HL-60 (cell line): Measurements from ENCODE around the gene CDH22.

Experiments used
- DNase-seq, 2 experiments: peaks; one replicate each; pipeline ENCODE4 v3.0.0-alpha.2; 2010 to 2020; ENCODE audit warnings: low read depth in 1 of 2, low spot score in 1 of 2
- H3K27ac ChIP-seq: fragments of 250-450 bp; sonication (Bioruptor Pico); replicated peaks from 2 replicates; pipeline ENCODE4 v1.5.1; 2020; ENCODE audit warnings: mild to moderate bottlenecking, moderate library complexity
- H3K27me3 ChIP-seq: fragments of 250-450 bp; sonication (Bioruptor Pico); 2 replicates; pipeline ENCODE4 v1.5.1; 2021; ENCODE audit warnings: mild to moderate bottlenecking, moderate library complexity; ENCODE audit not compliant: insufficient read depth, poor library complexity, severe bottlenecking
- H3K4me3 ChIP-seq: replicated peaks from 2 replicates; pipeline ENCODE4 v1.5.1; 2011; ENCODE audit warnings: mild to moderate bottlenecking, control low read depth, low read length; ENCODE audit not compliant: insufficient read depth
- CTCF ChIP-seq: IDR thresholded peaks from one replicate; pipeline ENCODE4 v1.5.1; 2011; ENCODE audit warnings: low read length, control low read depth, inconsistent platforms; ENCODE audit not compliant: insufficient read depth
- GABPA ChIP-seq: IDR thresholded peaks from 2 replicates; pipeline ENCODE4 v1.6.1; 2012; ENCODE audit warnings: low read depth
- POLR2AphosphoS5 ChIP-seq: IDR thresholded peaks from 2 replicates; pipeline ENCODE4 v1.6.1; 2012; ENCODE audit warnings: low read depth
- REST ChIP-seq: IDR thresholded peaks from 2 replicates; pipeline ENCODE4 v1.6.1; 2012; ENCODE audit warnings: low read depth; ENCODE audit not compliant: insufficient replicate concordance
- SPI1 ChIP-seq: IDR thresholded peaks from 2 replicates; pipeline ENCODE4 v1.6.1; 2012; ENCODE audit warnings: low read depth, mild to moderate bottlenecking, borderline replicate concordance

Gene CDH22

GRCh38 chr20:46302106-46302505 is 6.2 kb downstream of the CDH22 start:
- DNase-seq, result no peak
- TF ChIP-seq POLR2AphosphoS5 (no peak), GABPA (no peak), REST (no peak), SPI1 (no peak), CTCF (no peak)
- Histone ChIP-seq H3K27me3 (peaks cover under 1% of the 10 kb centered on the region), H3K4me3 (no peak overlapping the region), H3K27ac (no peak overlapping the region)

- Histone ChIP-seq H3K27me3 (no peaks in the 10 kb centered on the region), H3K27ac (no peak overlapping the region), H3K4me3 (no peak overlapping the region)
- DNase-seq, result no peak
- TF ChIP-seq CTCF, result no peak
- TF ChIP-seq REST, result no peak
- no peak for TF ChIP-seq SPI1
- TF ChIP-seq GABPA, result no peak
- TF ChIP-seq POLR2AphosphoS5, result no peak
Measured at GRCh38 chr20:46300281-46300680, 8.0 kb downstream of the CDH22 start.

GRCh38 chr20:46299078-46299477 is 9.2 kb downstream of the CDH22 start:
- no peaks in the 10 kb centered on the region for H3K27me3 ChIP-seq
- TF ChIP-seq GABPA, result no peak
- TF ChIP-seq CTCF, result no peak
- no peak for TF ChIP-seq SPI1
- no peak for TF ChIP-seq POLR2AphosphoS5
- TF ChIP-seq REST, result no peak

More at GRCh38 chr20:46299078-46299477, 9.2 kb downstream of the CDH22 start:
- H3K4me3 ChIP-seq, result no peak overlapping the region
- DNase-seq, result no peak
- H3K27ac ChIP-seq, result no peak overlapping the region
